HG03135 (cell line): ENCODE results near the gene PI16.
"Not testable (repeated sequence)": the region's sequence is repeated elsewhere in the genome, so short reads cannot be mapped to it uniquely, and the experiment has no call there.

Experiments used
- ATAC-seq: cut with Tn5 transposase; IDR thresholded peaks from one replicate; pipeline ENCODE4 v1.9.1; 2021; ENCODE audit warnings: mild to moderate bottlenecking, moderate library complexity; ENCODE audit not compliant: unreplicated experiment

PI16 gene

GRCh38 chr6:36971921-36972673 is 17.6 kb downstream of the PI16 start:
- no peak for ATAC-seq

DNA sequence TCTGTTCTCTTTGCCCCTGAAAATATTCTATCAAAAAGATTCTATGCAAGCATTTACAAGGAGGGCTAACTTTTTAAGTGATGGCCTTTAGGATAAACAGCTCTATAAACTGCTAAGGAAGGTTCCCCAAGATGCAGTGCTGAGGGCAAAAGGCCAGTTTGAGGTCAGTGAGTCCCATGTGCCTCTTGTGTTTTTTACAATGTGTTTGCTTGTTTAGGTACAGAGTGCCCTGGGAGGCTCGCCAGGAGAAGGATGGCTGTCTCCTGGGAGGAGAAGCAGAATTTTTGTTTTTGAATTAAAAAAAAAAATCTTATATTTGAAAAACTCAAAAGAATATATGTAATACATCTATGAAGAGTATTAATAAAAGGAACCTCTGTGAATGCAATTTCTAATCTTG is 18.7 kb downstream of the PI16 start:
- no peak for ATAC-seq

DNA sequence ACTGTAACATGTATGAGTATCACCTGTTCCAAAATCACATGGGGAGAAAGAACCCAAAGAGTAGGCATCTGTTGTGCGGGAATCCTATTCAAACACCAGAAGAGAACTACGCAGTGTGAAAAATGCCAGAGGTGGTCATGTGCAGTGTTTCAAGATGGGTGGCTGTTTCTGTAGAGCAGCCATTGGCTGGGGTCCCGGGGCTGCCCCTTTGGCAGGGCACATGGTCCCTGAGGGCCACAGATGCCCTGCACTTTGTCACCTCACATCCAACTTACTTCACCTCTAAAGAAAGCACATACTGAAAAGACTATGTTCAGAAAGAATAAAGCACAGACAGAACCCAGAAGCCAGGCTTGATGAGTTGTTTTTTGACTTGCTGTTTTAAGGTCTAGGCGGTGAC is 19.1 kb downstream of the PI16 start:
- ATAC-seq, result no peak

GRCh38 chr6:36975231-36976006 is 20.9 kb downstream of the PI16 start:
- ATAC-seq, result no peak

GRCh38 chr6:36976007-36976264 is 21.4 kb downstream of the PI16 start:
- ATAC-seq, result no peak

DNA sequence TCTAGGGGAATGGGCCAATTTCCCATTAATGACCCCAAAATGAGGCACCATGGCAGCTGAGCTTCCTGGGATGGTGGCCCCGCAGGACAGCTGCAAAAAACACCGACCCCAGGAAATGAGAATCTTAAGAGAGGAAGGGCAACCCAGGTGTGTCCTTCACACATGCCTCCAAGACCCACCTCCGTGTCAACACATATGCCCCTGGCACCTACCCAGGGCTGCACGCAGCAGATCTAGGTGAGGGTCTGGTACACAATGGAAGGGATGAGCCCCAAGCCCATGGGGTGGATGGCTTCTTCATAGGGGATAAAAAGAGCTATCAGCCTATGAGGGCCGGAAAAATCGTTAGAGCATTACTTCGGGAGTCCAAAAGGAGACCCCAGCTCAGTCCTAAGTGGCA is 22.0 kb downstream of the PI16 start:
- no peak for ATAC-seq

DNA sequence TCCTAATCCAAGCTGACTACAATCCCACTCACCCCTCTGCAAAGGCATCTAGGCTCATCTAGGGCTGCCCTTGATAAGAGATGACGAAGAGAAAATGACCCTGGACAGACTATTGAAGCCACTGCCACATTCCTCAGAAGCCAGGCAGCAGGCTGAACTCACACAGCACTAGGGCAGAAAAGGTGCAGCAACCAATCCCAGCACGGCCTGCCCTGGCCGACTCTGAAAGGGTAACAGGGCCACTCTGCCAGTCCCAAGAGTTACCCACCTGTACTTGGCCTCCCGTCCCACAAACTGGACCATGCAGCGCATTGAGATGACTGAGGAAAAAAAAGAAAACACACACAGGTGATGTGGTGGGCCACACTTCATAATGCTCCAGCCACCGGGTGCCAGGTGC is 22.4 kb downstream of the PI16 start:
- ATAC-seq, result no peak

DNA sequence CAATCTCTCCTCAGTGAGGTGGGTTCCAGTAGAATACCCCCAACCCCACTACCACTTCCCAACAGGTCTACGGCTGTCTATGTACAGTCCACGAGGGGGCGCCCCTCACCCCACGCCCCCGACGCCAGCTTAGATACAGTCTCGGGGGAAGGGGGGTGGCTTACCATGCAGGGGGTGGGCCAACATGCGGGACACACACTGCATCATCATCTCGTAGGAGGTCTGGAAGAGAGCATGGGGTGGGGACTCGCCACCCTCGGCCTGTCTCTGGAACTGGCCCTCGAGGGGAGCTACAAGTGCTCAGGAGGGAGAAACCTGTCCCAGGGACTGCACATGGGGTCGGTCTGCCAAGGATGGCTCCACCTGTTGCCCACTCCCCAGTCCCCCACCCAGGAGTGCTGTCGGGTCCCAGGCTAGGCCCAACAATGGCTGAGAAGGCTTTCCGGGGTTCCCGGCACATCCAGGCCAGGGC is 23.0 kb downstream of the PI16 start:
- ATAC-seq, result no peak

- no peak for ATAC-seq
Observed at GRCh38 chr6:36978421-36979346, 24.1 kb downstream of the PI16 start.

DNA sequence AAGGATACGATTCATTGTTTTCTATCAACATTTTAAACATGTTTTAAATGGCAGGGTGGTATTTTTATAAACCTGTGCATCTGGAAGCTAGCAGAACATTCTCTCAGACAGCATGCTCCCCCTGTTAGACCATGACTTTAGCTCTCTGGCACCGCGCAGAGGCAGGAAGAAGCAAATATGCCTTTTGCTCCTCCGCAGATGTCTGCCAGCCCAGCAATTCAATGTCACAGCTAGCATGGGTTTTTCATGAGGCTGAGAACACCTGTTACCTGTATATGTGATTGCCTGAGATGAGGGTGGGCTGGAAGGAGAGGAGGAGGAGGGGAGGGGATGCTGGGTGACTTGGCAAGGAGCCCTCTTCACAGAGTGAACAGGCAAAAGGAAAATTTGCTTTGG is 24.8 kb downstream of the PI16 start:
- no peak for ATAC-seq

DNA sequence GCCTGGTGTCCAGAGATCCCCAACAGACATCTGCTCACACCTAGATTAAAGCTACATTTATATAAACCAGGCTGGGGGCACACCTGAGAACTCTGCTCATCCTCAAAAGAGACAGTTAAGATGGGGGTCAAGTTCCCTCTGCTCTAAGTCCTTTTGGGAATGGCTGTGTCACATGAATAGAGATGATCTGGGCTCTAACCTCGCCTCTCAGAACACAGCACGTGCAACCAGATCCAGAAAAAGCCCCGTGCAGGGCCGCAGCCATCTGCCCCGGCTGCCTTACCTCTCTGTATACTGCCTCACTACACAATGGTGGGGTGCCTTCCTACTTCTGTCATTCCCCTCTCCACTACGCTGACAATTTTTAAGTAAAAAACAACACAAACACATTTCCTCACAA is 25.6 kb downstream of the PI16 start:
- ATAC-seq, result no peak

DNA sequence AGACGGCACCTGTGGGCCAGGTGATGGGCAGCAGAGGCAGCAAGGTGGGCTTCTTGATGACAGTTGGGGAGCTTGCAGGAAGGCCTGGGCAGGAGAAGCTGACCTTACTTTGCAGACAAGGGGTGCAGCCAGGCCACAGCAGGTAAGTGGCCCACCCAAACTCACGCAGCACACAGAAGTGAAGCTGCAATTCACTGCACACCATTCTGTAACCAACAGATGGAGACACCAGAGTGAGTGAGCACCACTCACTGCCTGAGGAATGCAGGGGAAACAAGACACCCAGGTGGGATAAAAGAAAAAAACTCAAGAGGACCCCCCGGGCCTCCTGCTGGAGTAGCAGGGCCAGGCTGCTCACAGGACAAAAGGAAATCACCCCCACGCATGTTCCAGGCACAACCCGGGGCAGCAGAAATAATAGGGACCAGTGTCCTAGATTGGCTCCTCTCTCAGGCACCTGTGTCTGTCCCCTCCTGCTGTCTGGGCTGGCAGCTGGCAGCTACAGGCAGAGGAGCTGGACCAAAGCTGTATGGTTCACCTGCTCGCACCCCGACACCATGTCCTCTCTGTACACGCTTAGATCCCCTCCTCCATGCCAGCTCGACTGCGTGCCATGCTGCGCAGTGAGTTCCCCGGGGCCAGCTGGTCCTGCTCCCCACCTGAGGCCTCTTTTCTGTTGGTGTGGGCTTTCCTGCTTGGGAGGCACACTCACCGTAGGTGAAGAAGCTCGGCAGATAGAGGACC is 26.5 kb downstream of the PI16 start:
- ATAC-seq, result no peak

DNA sequence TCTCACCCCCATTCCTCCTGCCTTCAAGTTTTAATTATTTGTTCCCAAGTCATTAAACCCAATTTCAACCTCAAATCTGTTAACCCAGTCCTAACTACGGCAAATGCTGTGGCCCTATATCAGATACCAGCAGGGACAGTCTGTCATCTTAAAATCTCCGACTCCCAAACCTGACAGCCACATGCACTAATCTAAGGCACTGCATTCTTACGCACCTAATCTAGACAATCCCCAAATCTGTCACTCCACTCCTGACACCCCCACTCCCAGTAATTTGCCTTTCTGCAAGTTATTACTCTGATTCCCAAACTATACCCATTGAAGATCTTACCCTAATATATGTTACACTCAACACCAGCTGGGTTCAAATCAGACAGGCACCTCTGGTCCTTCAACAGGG is 29.0 kb downstream of the PI16 start:
- no peak for ATAC-seq

DNA sequence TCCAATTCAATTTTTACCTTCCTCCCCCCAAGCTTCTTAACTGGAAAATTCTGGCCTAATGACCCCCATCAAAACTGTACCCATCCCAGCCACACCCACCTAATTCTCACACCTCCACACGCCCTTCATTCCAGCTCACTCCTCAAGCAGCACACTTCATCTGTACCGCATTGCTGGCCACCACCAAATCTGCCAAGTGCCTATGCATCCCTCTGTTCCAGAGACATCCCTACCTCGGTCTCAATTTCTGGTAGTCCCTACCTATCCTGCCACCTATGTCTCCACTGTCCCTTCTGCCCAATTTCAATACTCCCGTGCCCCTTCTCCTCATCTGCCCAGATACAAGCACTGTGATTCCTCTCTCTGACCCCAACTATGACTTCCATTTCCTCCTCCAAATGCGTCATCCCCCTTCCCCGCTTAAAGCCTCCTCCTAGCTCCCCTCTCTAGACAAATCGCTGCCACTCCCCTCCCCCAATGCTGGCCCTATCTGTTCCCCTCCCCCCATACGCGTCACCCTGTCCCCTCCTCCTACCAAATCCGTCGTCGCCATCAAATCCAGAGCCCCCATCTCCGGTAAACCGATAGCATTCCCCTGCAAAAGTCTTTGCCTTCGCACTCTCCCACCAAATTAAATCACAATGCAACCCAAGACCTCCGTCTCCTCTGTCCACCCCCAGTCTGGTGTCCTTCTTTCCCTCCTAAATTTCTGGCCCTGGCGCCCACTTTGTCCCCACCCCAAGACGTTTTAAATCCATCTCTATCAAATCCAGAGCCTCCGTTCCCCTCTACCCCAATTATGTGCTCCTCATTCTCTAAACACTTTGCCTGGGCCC is 30.3 kb downstream of the PI16 start:
- no peak for ATAC-seq

DNA sequence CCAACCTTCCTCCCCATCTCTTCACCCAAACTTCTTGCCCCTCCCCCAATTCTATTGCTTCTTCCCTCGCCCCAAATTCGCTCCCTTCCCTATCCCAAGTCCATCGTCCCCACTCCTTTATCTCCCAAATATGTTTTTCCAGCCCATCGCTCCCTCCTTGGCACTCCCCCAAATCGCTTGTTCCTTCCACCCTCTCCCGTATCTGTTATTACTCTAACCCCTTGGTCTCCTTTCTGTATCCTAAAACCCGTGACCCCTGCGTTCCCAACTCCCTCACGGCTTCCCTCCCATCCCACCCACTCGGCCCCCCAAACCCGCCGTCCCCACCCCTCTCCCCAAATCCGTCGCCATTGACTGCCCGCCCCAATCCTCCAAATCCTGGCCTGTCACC is 30.9 kb downstream of the PI16 start:
- no peak for ATAC-seq

DNA sequence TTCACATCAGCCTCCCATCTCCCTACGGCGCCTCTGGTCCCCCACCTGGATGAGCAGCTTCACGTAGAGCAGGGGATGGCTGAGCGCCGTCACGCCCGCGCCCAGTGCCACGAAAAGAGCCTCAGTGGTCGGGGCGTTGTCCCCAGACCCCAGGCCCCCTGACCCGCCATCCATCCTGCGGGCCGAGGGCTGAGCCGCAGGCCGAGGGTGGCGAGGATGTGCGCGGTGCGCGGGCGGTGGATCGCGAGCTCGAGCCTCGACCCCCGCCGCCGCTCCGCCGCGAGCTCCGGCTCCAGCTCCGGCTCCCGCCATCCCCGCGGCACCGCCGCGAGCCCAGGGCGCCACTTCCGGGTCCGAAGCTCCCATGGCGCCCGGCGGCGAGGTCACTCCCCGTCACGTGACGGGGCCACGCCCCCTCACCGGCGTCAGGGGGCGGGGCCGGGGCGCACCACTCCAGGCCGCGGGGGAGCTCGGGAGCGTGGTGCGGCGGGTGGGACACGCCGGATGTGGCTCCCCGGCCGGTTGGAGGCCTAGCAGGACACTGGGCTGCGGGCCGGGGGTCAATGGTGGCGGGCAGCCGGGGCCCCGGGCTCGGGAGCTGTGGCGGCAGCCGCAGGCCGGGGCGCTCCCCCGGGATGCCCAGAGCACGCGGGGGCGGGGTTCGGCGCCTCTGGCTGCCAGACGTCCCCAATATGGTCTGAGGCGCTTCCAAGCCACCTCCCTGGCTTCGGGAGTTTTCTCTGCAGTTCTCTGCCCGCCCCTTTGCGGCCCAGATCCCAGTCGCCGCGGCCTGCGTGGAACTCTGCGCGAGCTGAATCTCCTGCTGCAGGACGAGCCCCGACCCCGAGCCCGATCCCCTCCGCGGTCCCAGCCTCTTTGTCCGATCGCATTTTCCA is 31.5 kb downstream of the PI16 start, which contains the start of gene MTCH1:
Gene MTCH1, minus strand, starts transcription at position 389 of the 896 bp plus-strand sequence. Its CDS starts 23 bp downstream, at position 366.
- ATAC-seq, result peak; percentile 82

DNA sequence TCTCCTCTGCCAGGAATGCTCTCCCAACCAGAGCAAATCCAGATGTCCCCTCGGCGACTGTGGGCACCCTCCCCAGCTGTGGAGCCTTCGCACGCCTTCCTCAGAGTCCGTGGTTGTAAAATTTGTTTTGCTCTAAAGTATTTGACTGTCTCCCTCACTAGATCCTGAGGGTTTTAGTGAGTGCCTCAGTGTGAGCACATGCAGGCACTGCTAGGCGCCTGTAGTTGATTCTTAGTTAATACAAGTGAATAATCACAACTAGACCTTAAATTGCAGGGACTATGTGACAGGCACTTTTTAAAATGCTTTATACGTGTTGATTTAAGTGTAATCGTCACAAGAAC is 32.1 kb downstream of the PI16 start:
- ATAC-seq, result no peak

DNA sequence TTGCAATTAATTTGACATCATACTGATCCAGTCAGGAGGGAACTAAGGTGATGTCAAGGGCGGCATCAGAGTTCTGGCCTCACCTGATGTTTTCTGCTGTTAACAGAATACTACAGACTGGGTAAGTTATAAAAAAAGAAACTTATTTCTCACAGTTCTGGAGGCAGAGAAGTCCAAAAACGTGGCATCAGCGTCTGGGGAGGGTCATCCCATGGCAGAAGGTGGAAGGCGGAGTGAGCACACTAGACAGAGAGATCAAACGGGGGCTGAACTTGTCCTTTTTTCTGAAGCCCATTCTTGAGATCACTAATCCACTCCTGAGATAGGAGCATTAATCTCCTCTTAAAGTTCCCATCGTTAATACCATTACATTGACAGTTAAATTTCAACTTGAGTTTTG is 34.7 kb downstream of the PI16 start:
- ATAC-seq, result no peak

DNA sequence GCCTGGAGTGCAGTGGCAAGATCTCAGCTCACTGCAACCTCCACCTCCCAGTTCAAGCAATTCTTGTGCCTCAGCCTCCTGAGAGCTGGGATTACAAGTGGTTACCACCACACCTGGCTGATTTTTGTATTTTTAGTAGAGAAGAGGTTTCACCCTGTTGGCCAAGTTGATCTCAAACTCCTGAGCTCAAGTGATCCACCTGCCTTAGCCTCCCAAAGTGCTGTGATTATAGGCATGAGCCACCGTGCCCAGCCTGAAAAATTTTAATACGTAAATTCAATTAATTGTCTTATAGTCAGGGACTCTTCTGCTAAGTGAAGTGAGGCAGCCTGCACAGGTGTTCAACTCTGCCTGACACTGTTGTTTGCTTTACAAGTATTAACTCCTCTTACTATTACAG is 35.9 kb downstream of the PI16 start:
- not testable (repeated sequence) for ATAC-seq
